Cerebellar cortex (tissue), 1 donor: ENCODE measurements around the gene DTNA.

Source experiments
- DNase-seq: peaks from one replicate; pipeline ENCODE4 v3.0.0-alpha.2; 2015; ENCODE audit warnings: low spot score

The DTNA gene

DNA sequence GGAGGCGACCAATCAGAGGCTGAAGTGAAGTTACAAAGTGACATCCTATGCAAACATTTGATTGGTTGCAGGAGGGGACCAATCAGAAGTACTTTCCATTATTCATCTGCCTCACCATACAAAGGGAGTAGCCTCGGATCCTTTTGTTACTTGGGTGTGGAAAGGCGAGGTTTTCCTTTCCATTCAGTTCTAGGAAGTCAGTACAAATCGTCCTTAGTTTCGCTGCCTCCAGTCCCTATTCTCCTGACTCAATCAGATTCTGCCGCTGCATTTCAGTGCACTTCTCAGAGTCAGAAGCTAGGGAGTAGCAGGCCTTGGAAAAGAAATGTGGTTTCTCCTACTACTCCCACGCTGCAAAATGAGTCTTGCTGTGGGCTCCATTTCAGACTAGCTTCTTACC, 149.4 kb downstream of the DTNA start:
- DNase-seq, result no peak

DNA sequence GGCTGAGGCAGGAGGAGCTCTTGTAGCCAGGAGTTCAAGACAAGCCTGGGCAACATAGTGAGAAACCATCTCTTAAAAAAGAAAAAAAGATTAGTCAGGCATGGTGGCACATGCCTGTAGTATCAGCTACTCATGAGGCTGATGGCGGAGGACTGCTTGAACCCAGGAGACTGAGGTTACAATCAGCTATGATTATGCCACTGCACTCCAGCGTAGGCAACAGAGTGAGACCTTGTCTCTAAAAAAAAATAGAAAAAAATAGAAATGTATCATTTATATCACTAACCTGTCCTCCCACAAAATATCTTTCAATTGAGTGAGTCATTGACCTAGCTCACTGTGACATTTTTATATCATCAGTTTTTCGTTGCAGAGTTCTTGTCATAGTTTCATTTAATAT, 152.5 kb downstream of the DTNA start:
- no peak for DNase-seq

DNA sequence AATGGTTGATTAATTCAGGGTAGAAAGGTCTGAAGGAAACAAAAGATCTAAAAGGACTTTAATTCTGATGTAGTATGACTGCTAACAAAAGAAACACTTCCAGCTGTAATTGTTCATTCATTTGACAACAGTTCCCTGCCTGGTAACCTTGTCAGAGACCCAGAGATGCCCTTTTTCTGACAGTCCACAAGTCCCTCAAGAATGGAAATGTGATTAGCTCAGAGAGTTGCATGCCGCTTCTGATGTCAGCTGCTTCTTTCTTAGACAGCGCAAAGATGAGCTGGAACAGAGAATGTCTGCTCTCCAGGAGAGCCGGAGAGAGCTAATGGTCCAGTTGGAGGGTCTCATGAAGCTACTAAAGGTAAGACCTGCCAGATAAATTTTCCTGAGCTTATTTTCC, 153.6 kb downstream of the DTNA start:
- no peak for DNase-seq

DNA sequence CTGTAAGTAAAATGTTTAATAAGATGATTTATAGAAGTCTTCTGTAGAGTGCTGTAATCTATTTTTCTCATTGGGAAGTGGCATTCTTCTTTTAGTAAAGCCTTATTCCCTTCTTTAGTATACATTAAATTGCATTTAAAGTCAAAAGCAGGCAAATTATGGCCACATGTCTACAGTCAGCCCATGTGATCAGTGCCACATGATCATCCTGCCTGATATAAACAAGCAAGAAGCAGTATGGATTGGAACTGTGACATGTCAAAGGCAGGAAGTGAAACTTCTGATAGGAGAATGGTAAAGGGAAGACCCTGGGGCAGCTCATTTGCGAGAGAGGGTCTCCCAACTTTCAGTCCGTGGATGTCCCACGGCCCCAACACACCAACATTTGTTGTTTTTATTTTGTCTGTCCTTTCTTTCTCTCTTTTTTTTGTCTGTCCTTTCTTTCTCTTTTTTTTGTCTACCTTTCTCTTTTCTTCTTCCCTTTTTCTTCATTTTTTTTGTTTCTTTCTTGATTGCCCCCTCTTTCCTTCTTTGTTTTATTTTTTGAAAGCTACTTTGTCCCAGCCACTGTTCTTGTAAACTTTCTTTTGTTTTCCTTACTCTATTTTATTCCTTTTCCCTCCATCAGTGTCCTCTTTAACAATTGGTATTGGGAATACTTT, 154.9 kb downstream of the DTNA start:
- DNase-seq, result no peak

DNA sequence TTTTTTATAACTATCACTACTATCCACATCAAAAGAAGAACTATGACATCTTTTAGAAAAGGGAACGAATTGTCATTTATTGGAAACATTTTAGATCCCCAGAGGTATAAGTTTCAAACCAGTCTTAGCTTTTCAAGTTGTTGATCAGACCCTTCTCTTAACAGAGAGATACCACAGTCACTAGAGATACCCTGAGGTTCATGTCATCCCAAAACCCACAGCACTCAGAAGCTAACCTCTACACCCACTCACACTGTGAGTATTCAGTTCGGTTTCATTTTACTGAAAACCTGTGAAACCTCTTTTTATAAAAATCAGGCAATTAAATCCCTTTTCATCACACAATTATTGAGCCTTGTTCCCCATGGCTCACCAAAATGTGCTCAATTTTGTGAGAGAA, 156.2 kb downstream of the DTNA start:
- DNase-seq, result no peak

DNA sequence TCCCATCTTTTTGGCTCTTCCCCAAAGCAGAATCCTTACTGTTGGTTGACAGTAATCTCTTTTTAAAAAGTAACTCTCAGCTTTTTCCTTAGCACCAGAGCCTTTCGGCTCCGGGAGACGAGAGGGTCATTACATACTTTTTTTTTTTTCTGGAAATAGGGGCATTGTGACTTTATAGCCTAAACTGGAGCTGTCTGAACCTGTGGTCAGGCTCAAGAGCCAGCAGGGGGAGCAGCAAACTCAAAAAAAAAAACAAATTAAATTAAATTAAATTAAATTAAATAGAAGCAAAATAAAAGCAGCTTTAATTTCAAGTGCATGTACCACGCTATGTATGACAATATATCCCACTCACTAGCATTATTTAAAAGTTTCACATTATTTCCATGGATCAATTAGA, 156.6 kb downstream of the DTNA start:
- DNase-seq, result peak; percentile 6

DNA sequence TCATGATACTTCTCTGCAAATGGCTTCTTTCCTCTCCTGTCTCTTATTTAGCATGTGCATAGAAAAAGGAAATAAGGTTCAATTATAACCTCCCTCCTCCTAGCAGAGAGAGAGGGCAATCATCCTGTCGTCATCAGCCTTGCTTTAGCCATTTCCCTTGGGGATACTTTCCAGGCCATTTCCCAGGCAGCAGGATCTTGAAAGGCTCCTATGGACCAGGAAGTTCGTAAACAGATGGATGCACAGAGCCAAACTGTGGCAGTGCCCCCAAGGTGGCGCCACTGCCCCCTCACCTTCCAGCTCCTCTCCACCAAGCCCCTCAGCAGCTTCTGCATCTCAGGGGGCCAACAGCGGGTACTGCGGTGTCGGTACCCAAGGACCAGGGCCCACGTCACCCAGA, 157.4 kb downstream of the DTNA start:
- peak; percentile 5 for DNase-seq

DNA sequence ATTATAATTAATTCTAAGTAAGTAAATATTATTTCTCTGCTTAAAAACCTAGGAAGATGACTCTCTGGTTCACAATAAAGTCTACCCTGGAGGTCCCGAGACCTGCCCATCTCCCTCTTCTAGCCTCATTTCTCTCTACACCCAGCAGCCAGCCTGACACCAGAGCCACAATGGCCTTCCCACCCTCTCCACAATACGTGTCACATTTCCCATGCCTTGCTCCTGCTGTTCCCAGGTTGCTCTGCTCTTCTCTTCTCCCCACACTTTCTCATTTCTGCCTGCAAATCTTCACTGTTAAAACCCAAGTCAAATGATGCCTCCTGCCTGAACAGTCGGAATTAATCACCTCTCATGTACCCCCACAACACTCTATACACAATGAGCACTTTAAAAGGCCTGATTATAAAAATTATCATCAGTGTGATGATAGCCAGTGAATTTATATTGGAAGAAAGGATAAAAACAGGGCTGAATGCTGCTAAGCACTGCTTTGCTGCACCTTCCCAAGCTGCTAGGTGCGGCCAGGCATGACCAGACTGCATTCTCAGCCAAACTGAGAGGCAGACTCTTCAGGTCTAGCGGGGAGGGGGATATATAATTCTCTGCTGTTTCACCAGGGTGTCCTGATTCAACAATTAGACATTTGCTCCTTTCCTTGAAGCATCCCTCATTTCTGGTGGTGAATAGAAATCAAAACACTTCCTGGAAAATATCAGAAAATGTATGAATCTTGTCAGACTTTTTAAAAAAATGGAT, 160.6 kb downstream of the DTNA start:
- no peak for DNase-seq

DNA sequence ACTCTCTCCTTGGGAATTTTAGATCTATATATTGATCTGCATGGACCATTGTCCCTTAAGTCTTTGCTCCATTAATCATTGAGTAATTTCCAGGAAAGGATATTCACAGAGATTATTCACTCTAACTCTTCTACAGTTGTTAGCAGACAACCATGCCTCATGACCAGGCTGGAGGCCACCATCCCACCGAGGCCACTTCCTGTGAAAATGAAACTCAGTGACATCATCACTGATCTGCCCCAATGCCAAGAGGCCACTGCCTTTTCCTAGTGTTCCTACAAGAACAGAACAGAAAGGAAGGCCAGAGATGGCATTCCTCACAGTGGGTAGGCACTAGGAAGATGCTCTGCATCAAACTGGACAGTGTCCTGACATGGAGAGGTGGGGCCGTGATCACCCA, 161.3 kb downstream of the DTNA start:
- no peak for DNase-seq

DNA sequence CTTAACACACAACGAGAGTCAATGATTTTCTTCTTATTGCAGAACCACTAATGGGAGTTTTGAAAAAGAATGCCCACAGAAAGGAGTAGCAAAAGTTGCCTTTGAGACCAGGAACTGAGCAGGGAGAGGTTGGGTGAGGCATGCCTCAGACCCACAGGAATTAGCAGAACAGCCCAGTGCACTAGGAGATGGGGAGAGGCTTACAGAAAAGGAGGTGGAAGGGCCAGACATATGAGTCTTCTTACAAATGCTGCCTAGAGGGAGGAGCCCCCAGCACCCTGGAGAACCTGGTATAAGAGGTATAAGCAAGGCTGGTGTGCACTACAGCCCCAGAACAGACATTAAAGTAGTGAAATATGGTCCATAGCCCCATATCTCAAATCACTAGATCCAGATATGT, 162.0 kb downstream of the DTNA start:
- DNase-seq, result no peak

DNA sequence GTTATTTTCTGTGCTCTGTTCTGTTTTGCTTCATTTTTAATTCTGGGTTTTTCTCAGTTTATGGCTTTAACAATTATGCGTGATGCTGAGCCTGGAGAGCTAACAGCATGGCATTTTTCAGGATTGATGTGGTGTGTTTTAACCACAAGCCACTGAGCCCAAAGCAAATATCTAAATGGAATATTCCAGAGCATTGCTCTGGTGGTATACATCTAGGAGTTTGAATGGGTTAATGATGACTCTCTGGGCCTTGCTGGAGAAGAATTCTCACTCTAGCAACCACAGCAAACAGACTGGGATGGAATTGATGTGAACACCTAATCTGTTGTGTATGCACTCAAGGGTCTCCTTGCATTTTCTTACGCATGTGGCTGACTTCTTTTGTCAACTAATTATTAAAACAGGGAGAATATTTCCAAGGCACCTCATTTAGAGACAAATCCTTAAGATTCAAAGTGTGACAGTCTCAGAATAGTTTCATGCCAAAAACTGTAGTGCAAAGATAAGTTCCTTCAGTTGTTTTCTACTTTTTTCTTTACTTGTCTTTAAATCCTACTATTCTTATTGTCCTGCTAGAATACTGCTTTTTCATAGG, 164.0 kb downstream of the DTNA start:
- no peak for DNase-seq

DNA sequence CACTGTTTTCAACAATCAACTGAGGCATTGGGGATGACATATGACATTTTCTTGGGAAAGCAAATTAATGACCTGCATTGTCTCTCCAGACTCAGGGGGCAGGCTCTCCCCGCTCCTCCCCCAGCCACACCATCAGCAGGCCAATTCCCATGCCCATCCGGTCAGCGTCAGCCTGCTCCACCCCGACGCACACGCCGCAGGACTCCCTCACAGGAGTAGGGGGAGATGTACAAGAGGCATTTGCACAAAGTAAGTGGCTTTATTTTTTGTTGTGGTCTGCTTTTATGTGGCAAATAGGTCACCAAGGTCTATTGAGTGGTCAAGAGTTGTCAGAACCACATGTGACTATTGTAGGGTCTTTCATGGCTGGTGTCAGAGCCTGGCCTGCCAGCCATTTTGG, 165.1 kb downstream of the DTNA start:
- no peak for DNase-seq

DNA sequence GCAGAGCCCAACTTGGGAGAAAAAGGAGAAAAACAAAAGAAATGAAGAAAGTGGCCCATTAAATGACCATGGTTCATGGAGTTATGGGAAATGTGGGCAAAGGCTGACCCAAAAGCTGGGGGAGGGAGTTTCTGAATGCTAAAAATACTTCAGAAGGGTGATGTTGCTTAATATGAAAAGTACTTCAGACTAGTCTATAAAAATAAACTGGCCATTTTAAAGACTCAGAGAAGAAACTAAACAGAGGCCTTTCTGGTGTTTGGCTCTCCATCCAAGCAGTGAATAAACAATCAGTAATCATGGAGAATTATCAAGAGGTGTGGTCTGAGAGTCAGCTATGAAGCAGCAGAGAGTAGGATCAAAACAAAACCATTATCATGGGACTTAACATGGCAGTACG, 170.3 kb downstream of the DTNA start:
- DNase-seq, result no peak

DNA sequence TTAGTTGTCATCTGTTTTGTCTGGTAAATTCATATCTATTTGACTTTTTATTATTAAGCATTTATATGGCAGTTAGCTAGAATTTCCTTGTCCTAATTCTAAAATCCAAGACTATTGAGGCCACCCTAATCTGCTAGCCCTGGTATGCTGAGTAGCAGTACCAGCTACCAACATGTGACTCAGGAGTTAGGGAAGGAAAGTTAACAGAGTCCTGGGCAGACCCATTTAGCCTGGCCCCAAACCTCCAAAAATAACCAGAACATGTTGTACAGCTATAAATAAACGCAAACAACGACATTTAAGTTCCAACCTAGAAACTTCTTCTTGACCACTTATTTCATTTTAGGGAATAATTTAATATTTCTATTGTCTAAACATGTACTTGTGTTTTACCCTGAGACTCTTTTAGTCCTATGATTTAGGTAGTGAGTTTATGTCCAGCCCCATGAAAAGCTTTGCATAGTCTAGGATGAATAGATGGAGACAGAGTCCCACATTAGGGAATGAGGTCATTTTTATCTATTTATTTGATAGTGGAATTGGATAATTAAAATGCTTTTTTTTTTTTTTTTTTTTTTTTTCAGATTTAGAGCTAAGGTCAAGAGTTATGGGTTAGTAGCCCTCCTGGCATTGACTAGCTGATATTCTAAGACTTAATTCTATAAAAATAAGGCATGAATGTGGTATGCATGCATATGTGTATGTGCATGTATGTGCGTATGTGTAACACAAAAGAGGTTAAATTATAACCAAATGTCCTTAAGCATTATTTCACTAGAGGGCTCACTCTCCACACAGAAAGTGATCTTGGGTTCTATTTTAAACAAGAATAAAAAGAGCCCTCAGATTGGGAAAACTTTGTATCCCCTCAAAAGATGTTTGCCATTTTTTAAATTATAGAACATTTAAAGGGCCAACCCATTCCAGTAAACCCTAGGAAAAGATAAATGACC, 171.1 kb downstream of the DTNA start:
- DNase-seq, result no peak

DNA sequence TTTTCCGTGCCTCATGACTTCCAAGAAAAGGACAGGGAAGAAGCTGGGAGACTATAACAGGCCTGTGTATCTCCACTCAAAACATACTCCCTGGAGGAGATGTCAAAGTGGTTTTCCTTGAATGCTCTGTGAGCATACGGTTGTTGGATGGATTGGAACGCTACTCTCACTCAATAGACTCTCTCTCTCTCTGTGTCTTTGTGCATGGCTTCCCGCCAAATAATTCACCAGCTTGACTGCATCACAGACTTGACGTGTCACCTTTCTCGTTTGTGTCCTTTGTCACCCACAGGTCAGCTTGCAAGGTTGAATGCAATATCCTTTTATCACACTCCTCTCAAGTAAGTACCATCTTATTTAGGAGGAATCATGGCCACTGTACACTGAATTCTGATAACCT, 174.3 kb downstream of the DTNA start:
- no peak for DNase-seq

DNA sequence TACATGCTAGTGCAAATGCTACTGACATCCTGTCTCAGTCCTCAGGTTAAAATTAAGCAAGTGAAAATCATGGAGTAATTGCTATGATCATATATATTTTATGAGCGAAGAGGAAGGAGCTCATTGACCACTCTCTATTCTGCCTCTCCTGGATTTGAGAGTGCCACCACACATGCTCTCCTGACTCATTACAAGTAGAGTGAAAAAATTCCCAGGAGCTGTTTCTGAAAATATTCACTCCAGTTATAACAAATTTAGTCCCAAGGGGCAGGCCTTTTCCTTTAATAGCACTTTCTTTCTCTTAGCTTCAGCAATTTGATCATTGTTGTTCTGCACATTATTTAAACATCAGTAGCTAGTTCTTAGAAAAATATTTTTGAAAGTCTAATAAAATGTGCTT, 176.1 kb downstream of the DTNA start:
- no peak for DNase-seq

DNA sequence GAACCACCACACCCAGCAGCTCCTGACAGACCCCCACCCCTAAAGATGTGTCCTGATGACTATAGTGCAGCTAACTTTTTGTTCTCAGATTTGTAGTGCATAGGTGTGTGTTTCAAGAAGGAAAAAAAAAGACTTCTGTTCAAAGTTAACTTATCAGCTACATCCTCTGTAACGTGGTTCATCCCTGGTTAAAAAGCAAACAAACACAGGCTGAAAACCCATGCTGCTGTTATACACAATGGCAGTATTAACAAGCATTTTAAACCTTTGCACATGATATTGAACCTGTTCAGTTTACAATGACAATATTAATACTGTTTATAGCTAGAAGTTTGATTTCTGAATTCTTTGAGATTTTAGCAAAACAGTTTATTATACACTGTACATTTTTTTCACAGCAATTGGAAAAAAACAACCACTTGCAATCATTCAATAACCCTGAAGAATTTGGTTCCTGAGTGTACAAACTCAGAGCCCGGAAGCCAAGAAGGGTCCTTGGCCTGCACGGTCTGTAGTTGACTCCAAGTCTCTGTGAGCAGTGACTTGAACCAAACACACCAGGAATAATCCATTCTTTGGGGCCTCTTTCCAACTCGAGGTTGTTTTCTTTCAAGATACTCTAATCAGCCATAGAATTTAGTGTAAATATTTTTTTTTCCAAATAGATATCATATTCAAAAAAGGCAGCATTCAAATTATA, 177.9 kb downstream of the DTNA start:
- no peak for DNase-seq

DNA sequence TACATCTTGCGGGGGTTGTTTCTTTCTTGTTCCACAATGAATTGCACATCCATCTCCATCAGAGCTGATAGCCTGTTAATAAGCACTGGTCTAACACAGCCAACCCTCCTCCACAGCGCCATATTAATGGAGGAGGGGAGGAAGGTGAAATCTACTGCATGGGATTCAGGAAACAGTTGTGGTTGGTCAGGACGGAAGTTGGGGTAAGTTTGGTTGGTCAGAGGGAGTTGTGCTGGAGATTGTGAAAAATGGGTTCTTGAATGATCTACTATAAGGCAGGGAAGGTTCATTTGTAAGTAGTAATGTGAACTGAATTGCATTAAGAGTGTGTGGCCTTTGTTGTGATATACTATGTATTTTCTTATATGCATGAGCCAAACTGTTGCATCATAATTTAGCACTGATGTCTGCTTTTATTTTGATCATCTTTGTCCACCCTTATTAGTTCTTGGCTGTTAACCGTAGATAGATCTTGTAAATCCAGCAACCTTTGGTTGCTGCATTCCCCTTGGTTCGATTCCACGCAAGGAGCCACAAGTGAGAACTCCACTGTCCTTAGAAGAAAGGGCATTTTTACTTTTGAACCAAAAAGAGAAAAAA, 180.5 kb downstream of the DTNA start:
- DNase-seq, result no peak

DNA sequence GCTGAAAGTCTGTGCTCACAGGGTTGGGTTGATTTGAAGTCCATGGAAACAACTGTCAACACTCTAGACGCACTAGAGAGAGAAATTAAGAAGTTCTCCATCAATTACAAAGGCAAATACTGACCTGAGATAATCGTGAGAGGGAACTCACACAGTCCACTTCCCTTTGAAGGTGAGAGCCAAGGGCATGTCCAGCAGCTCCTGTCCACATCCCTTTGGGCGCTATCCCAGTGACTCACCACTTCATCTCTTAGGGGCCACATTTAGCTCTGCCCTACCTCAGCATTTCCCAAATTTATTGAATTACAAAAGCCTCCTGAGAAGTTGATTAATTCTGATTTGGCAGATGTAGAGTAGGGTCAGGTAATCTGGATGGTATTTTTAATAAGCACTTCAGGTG, 182.3 kb downstream of the DTNA start:
- DNase-seq, result no peak

DNA sequence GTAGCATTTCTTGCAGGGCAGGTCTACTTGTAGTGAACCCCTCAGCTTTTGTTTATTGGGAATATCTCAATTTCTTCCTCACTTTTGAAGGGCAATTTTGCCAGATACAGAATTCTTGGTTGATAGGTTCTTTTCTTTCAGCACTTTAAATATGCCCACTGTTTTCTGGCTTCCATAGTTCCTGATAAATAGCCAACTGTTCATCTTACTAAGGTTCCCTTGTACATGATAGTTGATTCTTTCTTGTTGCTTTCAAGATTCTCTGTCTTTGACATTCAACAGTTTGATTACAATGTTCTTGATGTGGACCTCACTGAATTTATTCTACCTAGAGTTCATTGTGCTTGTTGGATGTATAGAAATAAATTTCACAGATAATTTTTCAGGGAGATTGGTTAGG, 183.1 kb downstream of the DTNA start:
- DNase-seq, result no peak

DNA sequence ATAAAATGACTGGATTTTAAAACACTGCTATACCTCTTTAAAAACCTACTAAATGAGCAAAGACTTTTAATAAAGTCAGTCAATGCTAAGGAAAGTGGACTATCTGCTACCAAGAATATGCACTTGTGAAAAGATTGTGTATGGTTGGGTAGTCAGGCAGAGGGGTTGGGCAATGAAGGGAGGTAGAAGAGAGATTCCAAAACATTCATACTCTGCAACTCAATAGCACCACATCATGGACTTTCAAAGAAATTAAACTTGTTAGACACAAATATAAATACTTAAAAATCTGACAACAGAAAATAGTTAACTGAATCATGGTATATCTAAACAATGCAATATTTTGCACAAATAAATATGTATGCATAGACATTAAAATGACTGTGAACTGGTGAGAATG, 191.2 kb downstream of the DTNA start:
- no peak for DNase-seq
